Chondrocyte (in vitro differentiated cells): ENCODE measurements around the gene PPP6R2. TPM values are rescaled to one million over a fixed set of nuclear protein-coding genes. Genes with fewer than 3 reads are reported as not detected.

Experiments used
- DNase-seq: peaks from one replicate; pipeline ENCODE4 v3.0.0; 2021; ENCODE audit warnings: mixed read lengths, low spot score
- H3K27ac Mint-ChIP-seq: one replicate; pipeline ENCODE4 v1.8.0; 2021; ENCODE audit warnings: mild to moderate bottlenecking, moderate library complexity, mixed read lengths; ENCODE audit not compliant: unreplicated experiment
- H3K27me3 Mint-ChIP-seq: 2 replicates; pipeline ENCODE4 v1.8.0; 2021; ENCODE audit warnings: low read depth, mixed read lengths
- H3K36me3 Mint-ChIP-seq: 2 replicates; pipeline ENCODE4 v1.8.0; 2021; ENCODE audit warnings: low read depth, mixed read lengths
- H3K4me1 Mint-ChIP-seq: 2 replicates; pipeline ENCODE4 v1.8.0; 2021; ENCODE audit warnings: low read depth, mild to moderate bottlenecking, mixed read lengths
- H3K4me3 Mint-ChIP-seq: one replicate; pipeline ENCODE4 v1.8.0; 2021; ENCODE audit warnings: mild to moderate bottlenecking, moderate library complexity, mixed read lengths; ENCODE audit not compliant: unreplicated experiment
- H3K9me3 Mint-ChIP-seq: 2 replicates; pipeline ENCODE4 v1.8.0; 2021; ENCODE audit warnings: low read depth, mixed read lengths
- CTCF ChIP-seq: fragments of 200-600 bp; sonication (generic); IDR thresholded peaks from 2 replicates; pipeline ENCODE4 v1.5.0; 2021; ENCODE audit warnings: antibody characterized with exemption, mild to moderate bottlenecking, moderate library complexity
- total RNA-seq: library from RNA; stranded (reverse); gene quantifications from 3 replicates; pipeline ENCODE4 v1.2.1, GENCODE V29; 2021

PPP6R2 gene
- total RNA-seq, 1 donor from 2014 or later, result 47.1 TPM

DNA sequence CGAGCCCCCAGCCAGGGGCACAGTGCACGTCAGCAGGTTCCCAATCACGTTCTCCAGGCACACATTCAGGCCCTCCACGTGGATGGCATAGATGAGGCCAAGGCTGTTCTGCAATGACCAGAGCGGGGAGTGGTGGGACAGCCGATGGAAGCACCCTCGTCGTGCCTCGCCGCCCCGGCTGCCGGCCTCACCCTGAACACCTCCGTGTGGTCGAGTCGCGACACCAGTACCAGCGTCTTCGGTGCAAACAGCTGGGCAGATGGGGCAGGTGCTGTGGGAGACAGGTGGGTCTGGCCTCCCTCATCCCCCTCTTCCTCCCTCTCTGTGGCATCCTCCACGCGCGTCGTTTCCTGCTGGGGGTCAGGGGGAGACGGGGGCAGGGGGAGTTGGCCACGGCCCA lies 124.2 kb downstream of the PPP6R2 start:
- DNase-seq, result no peak
- no peak for TF ChIP-seq CTCF
- Mint-ChIP-seq H3K9me3 (no peaks in the 10 kb centered on the region), H3K27me3 (no peaks in the 10 kb centered on the region), H3K4me3 (no peak overlapping the region), H3K36me3 (peaks cover 16% of the 10 kb centered on the region), H3K27ac (no peak overlapping the region), H3K4me1 (peaks cover 19% of the 10 kb centered on the region)

DNA sequence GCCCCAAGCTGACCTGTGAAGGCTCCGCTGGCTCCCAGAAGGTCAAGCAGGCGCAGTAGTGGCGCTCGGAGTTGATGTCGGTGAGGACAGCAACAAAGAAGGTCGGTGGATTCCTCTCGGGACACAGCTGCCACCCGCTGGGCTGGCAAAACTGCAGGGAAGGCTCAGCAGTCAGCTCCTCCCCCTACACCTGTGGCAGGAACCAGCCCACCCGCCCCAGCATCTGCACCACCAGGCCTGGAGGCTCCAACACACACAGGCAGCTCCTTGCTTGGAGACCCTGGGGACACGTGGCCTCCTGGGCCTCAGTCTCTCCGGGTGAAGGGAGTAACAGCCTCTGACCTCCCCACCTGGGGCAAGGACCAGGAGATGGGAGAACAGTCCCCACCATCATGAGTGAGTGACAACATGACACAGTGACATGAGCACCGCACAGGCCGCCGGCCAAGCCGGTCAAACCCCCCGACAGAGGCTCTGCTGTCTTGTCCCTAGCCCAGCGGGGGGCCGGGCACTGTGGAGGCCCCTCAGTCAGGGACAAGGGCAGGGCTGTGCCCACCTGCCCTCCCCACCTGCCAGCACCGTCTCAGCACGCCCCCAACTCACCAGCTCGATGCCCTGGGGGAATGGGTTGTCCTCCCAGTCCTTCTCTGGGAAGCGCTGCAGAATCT lies 124.8 kb downstream of the PPP6R2 start:
- no peaks in the 10 kb centered on the region for H3K9me3 Mint-ChIP-seq
- DNase-seq, result no peak
- H3K4me3 Mint-ChIP-seq, result no peak overlapping the region
- no peak overlapping the region for H3K27ac Mint-ChIP-seq
- peaks cover 15% of the 10 kb centered on the region for H3K36me3 Mint-ChIP-seq
- H3K27me3 Mint-ChIP-seq, result no peaks in the 10 kb centered on the region
- peaks cover 22% of the 10 kb centered on the region for H3K4me1 Mint-ChIP-seq
- no peak for TF ChIP-seq CTCF

- no peaks in the 10 kb centered on the region for H3K27me3 Mint-ChIP-seq
- DNase-seq, result no peak
- no peak overlapping the region for H3K4me3 Mint-ChIP-seq
- H3K4me1 Mint-ChIP-seq, result peaks cover 29% of the 10 kb centered on the region
- no peak for TF ChIP-seq CTCF
- no peaks in the 10 kb centered on the region for H3K9me3 Mint-ChIP-seq
- H3K36me3 Mint-ChIP-seq, result peaks cover 12% of the 10 kb centered on the region
- H3K27ac Mint-ChIP-seq, result no peak overlapping the region
These were observed 125.5 kb downstream of the PPP6R2 start for GRCh38 chr22:50468626-50469025.

DNA sequence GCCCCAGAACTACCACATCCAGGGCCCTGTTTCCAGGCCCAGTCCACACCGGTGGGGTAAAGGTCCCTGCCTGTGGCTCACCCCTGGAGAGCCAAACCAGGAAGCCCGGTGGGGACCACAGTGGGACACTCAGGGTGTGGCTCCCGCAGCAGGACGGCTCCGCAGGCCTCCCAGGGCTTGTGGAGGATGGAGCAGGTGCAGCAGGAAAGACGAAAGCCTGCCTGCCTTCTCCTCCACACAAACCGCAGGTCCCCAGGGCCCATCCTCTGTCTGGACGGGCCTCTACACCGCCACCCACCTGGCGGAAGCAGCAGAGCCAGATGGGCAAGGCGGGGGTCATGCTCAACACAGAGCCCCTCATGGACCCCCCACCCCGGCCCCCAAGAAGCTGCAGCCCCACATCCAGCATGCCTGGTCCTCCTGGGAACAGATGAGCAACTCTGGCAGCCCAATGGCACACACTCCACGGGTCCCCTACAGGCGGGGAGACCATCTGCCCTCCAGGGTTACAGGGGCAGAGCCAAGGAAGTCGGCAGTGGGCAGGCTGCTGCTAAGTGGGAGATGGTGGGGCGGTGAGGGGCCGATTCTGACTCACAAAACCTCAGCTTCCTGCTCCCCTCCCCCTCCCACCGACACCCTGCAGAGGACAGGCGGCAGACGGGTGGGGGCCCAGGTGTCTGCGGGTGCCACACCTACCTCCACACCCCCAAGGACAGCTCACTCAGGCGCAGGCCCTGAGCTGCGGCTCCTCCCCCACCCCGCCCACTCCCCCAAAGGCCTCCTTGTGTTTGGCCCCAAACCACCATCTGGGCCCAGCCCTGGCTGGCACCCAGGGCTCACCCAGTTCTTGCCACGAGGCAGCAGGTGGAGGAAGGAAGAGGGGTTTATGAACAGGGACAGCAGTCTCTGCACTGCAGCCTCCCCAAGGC lies 126.5 kb downstream of the PPP6R2 start:
- H3K36me3 Mint-ChIP-seq, result peaks cover 7% of the 10 kb centered on the region
- no peak for DNase-seq
- H3K9me3 Mint-ChIP-seq, result no peaks in the 10 kb centered on the region
- no peak overlapping the region for H3K4me3 Mint-ChIP-seq
- no peaks in the 10 kb centered on the region for H3K27me3 Mint-ChIP-seq
- H3K27ac Mint-ChIP-seq, result no peak overlapping the region
- H3K4me1 Mint-ChIP-seq, result peaks cover 35% of the 10 kb centered on the region
- TF ChIP-seq CTCF, result no peak

- Mint-ChIP-seq H3K4me3 (no peak overlapping the region), H3K36me3 (peaks cover 7% of the 10 kb centered on the region), H3K4me1 (peaks cover 39% of the 10 kb centered on the region), H3K27ac (no peak overlapping the region), H3K27me3 (no peaks in the 10 kb centered on the region), H3K9me3 (no peaks in the 10 kb centered on the region)
- no peak for DNase-seq
- TF ChIP-seq CTCF, result no peak
These were observed 127.4 kb downstream of the PPP6R2 start for GRCh38 chr22:50470491-50470890.
